Measurements from ENCODE around the gene LIMK1. TPM values are rescaled to one million over a fixed set of nuclear protein-coding genes. Genes with fewer than 3 reads are reported as not detected.
A peak's percentile ranks its signal among the peaks of the same experiment; 100 is the strongest.

Gene LIMK1
- total RNA-seq, 1 experiment from 2014 or later, result 31.4 TPM

DNA sequence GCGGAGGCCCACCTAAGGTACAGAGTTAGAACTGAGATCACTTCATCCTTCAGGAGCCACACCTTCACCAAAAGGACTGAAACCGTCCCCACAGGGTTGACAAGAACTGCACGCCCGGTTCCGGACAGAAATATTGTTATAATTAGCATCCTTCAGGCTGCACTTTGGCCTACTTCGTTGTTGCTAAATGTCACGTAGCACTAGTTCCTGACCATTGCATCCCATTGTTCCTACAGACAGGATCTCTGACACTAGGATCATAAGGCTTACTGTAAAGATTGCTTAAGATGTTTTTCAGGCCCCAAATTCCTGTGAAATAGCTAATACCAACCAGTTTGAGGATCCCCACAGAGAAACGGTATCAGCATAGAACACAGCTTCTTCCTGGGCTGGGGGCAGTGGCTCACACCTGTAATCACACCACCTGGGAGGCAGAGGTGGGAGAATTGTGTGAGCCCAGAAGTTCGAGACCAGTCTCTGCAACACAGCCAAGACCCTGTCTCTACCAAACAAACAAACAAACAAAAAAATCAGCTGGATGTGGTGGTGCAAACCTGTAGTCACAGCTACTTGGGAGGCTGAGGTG, 72.3 kb downstream of the LIMK1 start:
- intact Hi-C loops (cut with micrococcal nuclease; ENCODE audit: unreplicated experiment), result no loop called here
- H3K4me1 ChIP-seq, result peaks cover 13% of the 10 kb centered on the region
- no peaks in the 10 kb centered on the region for H3K27me3 ChIP-seq (replicated peaks; ENCODE audit: control insufficient read depth, insufficient read depth, low read length)
- H3K9me3 ChIP-seq, result no peaks in the 10 kb centered on the region
- CTCF ChIA-PET, result no interaction called here
- no peak for DNase-seq
- H3K27me3 Mint-ChIP-seq (ENCODE audit: insufficient read depth, unreplicated experiment), result no peaks in the 10 kb centered on the region
- H3K4me1 Mint-ChIP-seq (ENCODE audit: low read depth, unreplicated experiment), result no peaks in the 10 kb centered on the region
- no peak overlapping the region for H3K4me3 ChIP-seq (ENCODE audit: low read depth, low read length)
- BruUV-seq (replicated peaks), result no TSS peak
- no peaks in the 10 kb centered on the region for H3K9me3 Mint-ChIP-seq (ENCODE audit: unreplicated experiment)
- H3K27ac Mint-ChIP-seq (ENCODE audit: unreplicated experiment), result no peak overlapping the region
- no peaks in the 10 kb centered on the region for H3K36me3 Mint-ChIP-seq (ENCODE audit: insufficient read depth, unreplicated experiment)
- no peaks in the 10 kb centered on the region for H3K36me3 ChIP-seq (ENCODE audit: control insufficient read depth, insufficient read depth, low read length)
- POLR2A ChIA-PET, result interaction anchor here (0.5 to 0.7 kb wide), 2 partner anchors 11 to 17 kb away, joined by 3 to 9 read pairs; no protein-coding TSS in a partner anchor
- H3K4me3 Mint-ChIP-seq (ENCODE audit: unreplicated experiment), result no peak overlapping the region
- TF ChIP-seq, protein P1, sequence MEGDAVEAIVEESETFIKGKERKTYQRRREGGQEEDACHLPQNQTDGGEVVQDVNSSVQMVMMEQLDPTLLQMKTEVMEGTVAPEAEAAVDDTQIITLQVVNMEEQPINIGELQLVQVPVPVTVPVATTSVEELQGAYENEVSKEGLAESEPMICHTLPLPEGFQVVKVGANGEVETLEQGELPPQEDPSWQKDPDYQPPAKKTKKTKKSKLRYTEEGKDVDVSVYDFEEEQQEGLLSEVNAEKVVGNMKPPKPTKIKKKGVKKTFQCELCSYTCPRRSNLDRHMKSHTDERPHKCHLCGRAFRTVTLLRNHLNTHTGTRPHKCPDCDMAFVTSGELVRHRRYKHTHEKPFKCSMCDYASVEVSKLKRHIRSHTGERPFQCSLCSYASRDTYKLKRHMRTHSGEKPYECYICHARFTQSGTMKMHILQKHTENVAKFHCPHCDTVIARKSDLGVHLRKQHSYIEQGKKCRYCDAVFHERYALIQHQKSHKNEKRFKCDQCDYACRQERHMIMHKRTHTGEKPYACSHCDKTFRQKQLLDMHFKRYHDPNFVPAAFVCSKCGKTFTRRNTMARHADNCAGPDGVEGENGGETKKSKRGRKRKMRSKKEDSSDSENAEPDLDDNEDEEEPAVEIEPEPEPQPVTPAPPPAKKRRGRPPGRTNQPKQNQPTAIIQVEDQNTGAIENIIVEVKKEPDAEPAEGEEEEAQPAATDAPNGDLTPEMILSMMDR (IDR thresholded peaks at IDR 0.05; ENCODE audit: insufficient read depth in 1 of 2, low read depth in 1 of 2, low read length in 1 of 2, severe bottlenecking in 1 of 2, unreplicated experiment in 1 of 2), result no peak

DNA sequence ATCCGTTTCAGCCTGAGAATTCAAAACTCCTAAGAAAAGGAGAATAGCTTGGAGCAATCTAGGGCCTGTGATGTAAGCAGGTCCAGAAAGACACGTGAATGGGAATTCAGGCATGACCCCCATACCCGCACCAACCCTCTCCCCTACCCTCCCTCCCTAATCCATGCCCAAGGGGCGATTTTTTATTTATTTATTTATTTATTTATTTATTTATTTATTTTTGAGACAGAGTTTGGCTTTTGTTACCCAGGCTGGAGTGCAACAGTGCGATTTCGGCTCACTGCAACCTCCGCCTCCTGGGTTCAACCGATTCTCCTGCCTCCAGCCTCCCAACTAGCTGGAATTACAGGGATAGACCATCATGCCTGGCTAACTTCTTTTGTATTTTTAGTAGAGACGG, 74.0 kb downstream of the LIMK1 start:
- Mint-ChIP-seq H3K4me1 (ENCODE audit: low read depth, unreplicated experiment) (no peaks in the 10 kb centered on the region), H3K27ac (ENCODE audit: unreplicated experiment) (no peak overlapping the region), H3K36me3 (ENCODE audit: insufficient read depth, unreplicated experiment) (no peaks in the 10 kb centered on the region), H3K9me3 (ENCODE audit: unreplicated experiment) (no peaks in the 10 kb centered on the region), H3K4me3 (ENCODE audit: unreplicated experiment) (no peak overlapping the region), H3K27me3 (ENCODE audit: insufficient read depth, unreplicated experiment) (no peaks in the 10 kb centered on the region)
- no peaks in the 10 kb centered on the region for H3K9me3 ChIP-seq
- intact Hi-C loops (cut with micrococcal nuclease; ENCODE audit: unreplicated experiment), result no loop called here
- POLR2A ChIA-PET, result no interaction called here
- no peaks in the 10 kb centered on the region for H3K27me3 ChIP-seq (replicated peaks; ENCODE audit: control insufficient read depth, insufficient read depth, low read length)
- BruUV-seq (replicated peaks), result no TSS peak
- H3K4me1 ChIP-seq, result peaks cover 13% of the 10 kb centered on the region
- H3K36me3 ChIP-seq (ENCODE audit: control insufficient read depth, insufficient read depth, low read length), result no peaks in the 10 kb centered on the region
- no peak overlapping the region for H3K4me3 ChIP-seq (ENCODE audit: low read depth, low read length)
- no peak for DNase-seq
- CTCF ChIA-PET, result no interaction called here
- TF ChIP-seq, protein P1 (IDR thresholded peaks at IDR 0.05; ENCODE audit: insufficient read depth in 1 of 2, low read depth in 1 of 2, low read length in 1 of 2, severe bottlenecking in 1 of 2, unreplicated experiment in 1 of 2), result no peak

DNA sequence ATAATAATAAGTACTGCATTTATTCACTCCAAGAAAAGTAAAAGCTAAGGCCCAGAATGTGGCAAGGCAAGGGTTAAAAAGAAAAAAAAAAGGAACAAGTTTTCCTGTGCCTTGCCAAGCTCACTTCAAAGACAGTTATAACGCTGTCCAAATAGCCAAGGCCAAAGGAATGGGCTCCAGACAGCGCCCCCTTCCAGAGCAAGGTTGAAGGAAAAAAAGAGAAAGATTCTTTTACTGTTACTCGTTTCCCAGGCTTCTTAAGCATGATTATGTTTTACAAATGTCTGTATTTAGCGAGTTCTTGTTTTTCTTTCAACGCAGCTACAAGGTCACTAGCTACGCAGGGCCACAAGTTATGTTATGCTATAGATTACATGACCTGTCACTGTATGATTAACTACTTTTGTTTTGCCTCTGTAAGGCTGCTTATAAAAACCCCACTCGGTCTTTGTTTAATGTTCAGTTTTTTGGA, 81.4 kb downstream of the LIMK1 start:
- Histone ChIP-seq H3K36me3 (ENCODE audit: control insufficient read depth, insufficient read depth, low read length) (no peaks in the 10 kb centered on the region), H3K27me3 (replicated peaks; ENCODE audit: control insufficient read depth, insufficient read depth, low read length) (no peaks in the 10 kb centered on the region), H3K4me3 (ENCODE audit: low read depth, low read length) (no peak overlapping the region), H3K9me3 (no peaks in the 10 kb centered on the region), H3K4me1 (peaks cover 4% of the 10 kb centered on the region)
- TF ChIP-seq, protein P1 (IDR thresholded peaks at IDR 0.05; ENCODE audit: insufficient read depth in 1 of 2, low read depth in 1 of 2, low read length in 1 of 2, severe bottlenecking in 1 of 2, unreplicated experiment in 1 of 2), result peak in 1 of 2 experiments; percentile 14
- H3K27ac Mint-ChIP-seq (ENCODE audit: unreplicated experiment), result no peak overlapping the region
- H3K4me1 Mint-ChIP-seq (ENCODE audit: low read depth, unreplicated experiment), result no peaks in the 10 kb centered on the region
- CTCF ChIA-PET, result interaction anchor here (0.6 to 0.7 kb wide), 3 partner anchors 24 to 353 kb away, joined by 3 read pairs; no protein-coding TSS in a partner anchor
- intact Hi-C loops (cut with micrococcal nuclease; ENCODE audit: unreplicated experiment), result no loop called here
- no peaks in the 10 kb centered on the region for H3K27me3 Mint-ChIP-seq (ENCODE audit: insufficient read depth, unreplicated experiment)
- POLR2A ChIA-PET, result no interaction called here
- DNase-seq, result peak in 1 of 2 experiments; percentile 45
- no peaks in the 10 kb centered on the region for H3K36me3 Mint-ChIP-seq (ENCODE audit: insufficient read depth, unreplicated experiment)
- H3K9me3 Mint-ChIP-seq (ENCODE audit: unreplicated experiment), result peaks cover 9% of the 10 kb centered on the region
- no peak overlapping the region for H3K4me3 Mint-ChIP-seq (ENCODE audit: unreplicated experiment)
- BruUV-seq (replicated peaks), result no TSS peak

Data from Caco-2 (cell line).